Keratinocyte (primary cell): ENCODE data around the gene TACC2.

Experiments used
- CTCF ChIP-seq, 3 experiments: IDR thresholded peaks in 1 of 3; conservative IDR thresholded peaks in 1 of 3; optimal IDR thresholded peaks in 1 of 3; 2 replicates in 2 of 3; 3 replicates in 1 of 3; pipeline versions ENCODE3 to v1.5.1; 2011; ENCODE audit warnings: low read length in 3 of 3, mild to moderate bottlenecking in 3 of 3, moderate library complexity in 2 of 3, control low read depth in 1 of 3, inconsistent platforms in 1 of 3; ENCODE audit not compliant: insufficient read depth in 2 of 3; ENCODE audit errors: extremely low read depth in 1 of 3
- EZH2 ChIP-seq: IDR thresholded peaks from one replicate; pipeline ENCODE4 v1.6.1; 2012; ENCODE audit warnings: inconsistent platforms, mild to moderate bottlenecking, low read length, moderate library complexity

- no peak for TF ChIP-seq EZH2
- no peak for TF ChIP-seq CTCF (optimal IDR thresholded peaks at IDR 0.05 in 1 of 3, IDR thresholded peaks at IDR 0.05 in 1 of 3, conservative IDR thresholded peaks at IDR 0.05 in 1 of 3; ENCODE audit: extremely low read depth in 1 of 3, insufficient read depth in 2 of 3, low read length in 3 of 3)
Observed at GRCh38 chr10:121952226-121952625, 36.7 kb upstream of the TACC2 start.
